Inferior parietal cortex (tissue), 1 donor: Measurements from ENCODE around the gene OPN1SW.

Experiments used
- DNase-seq: peaks from one replicate; pipeline ENCODE4 v3.0.0-alpha.2; 2016; ENCODE audit errors: extremely low spot score

Gene OPN1SW

GRCh38 chr7:128775744-128776474 is at the start of gene OPN1SW:
Gene OPN1SW, minus strand, starts transcription at chr7:128775794. Its CDS starts 13 bp downstream, at chr7:128775781.
- no peak for DNase-seq

GRCh38 chr7:128821724-128822123 is 46.1 kb upstream of the OPN1SW start:
- no peak for DNase-seq

GRCh38 chr7:128818694-128819093 is 43.1 kb upstream of the OPN1SW start:
- no peak for DNase-seq

- no peak for DNase-seq
Measured at GRCh38 chr7:128815289-128815942, 39.8 kb upstream of the OPN1SW start.

GRCh38 chr7:128814499-128814898 is 38.9 kb upstream of the OPN1SW start:
- DNase-seq: no peak

- no peak for DNase-seq
Measured at GRCh38 chr7:128812514-128813168, 37.0 kb upstream of the OPN1SW start.

GRCh38 chr7:128811631-128812430 is 36.2 kb upstream of the OPN1SW start:
- DNase-seq: no peak

GRCh38 chr7:128810997-128811396 is 35.4 kb upstream of the OPN1SW start:
- DNase-seq: no peak

GRCh38 chr7:128810473-128810872 is 34.9 kb upstream of the OPN1SW start:
- no peak for DNase-seq

- DNase-seq: no peak
Measured at GRCh38 chr7:128809363-128809762, 33.8 kb upstream of the OPN1SW start.

- DNase-seq: no peak
Measured at GRCh38 chr7:128807191-128807590, 31.6 kb upstream of the OPN1SW start.

- DNase-seq: no peak
Measured at GRCh38 chr7:128805225-128805624, 29.6 kb upstream of the OPN1SW start.

- no peak for DNase-seq
Measured at GRCh38 chr7:128804484-128804883, 28.9 kb upstream of the OPN1SW start.

- no peak for DNase-seq
Measured at GRCh38 chr7:128801667-128802418, 26.2 kb upstream of the OPN1SW start.

- DNase-seq: no peak
Measured at GRCh38 chr7:128801003-128801402, 25.4 kb upstream of the OPN1SW start.

GRCh38 chr7:128800567-128800966 is 25.0 kb upstream of the OPN1SW start:
- no peak for DNase-seq

- DNase-seq: no peak
Measured at GRCh38 chr7:128799451-128799850, 23.9 kb upstream of the OPN1SW start.

- DNase-seq: no peak
Measured at GRCh38 chr7:128796327-128796726, 20.7 kb upstream of the OPN1SW start.

- no peak for DNase-seq
Measured at GRCh38 chr7:128795129-128795528, 19.5 kb upstream of the OPN1SW start.

- no peak for DNase-seq
Measured at GRCh38 chr7:128794436-128794835, 18.8 kb upstream of the OPN1SW start.

GRCh38 chr7:128794020-128794419 is 18.4 kb upstream of the OPN1SW start:
- no peak for DNase-seq
